T-helper 22 cell (primary cell): ENCODE data around the gene TEX261.
A peak's percentile ranks its signal among the peaks of the same experiment; 100 is the strongest.

Source experiments
- DNase-seq: peaks from one replicate; pipeline ENCODE4 v3.0.0-alpha.2; 2020; ENCODE audit warnings: low read depth

TEX261 gene

GRCh38 chr2:70959271-70959761 lies 35.4 kb downstream of the TEX261 start:
- no peak for DNase-seq

- no peak for DNase-seq
Observed at GRCh38 chr2:70958759-70959158, 35.9 kb downstream of the TEX261 start.

- no peak for DNase-seq
Observed at GRCh38 chr2:70957798-70958197, 36.9 kb downstream of the TEX261 start.

- DNase-seq, result no peak
Observed at GRCh38 chr2:70956141-70956540, 38.5 kb downstream of the TEX261 start.

GRCh38 chr2:70954886-70955285 lies 39.8 kb downstream of the TEX261 start:
- no peak for DNase-seq

- DNase-seq, result no peak
Observed at GRCh38 chr2:70949086-70949485, 45.6 kb downstream of the TEX261 start.

- DNase-seq, result peak; percentile 45
Observed at GRCh38 chr2:70948337-70949003, 46.2 kb downstream of the TEX261 start.

- no peak for DNase-seq
Observed at GRCh38 chr2:70947556-70948184, 47.0 kb downstream of the TEX261 start.

- no peak for DNase-seq
Observed at GRCh38 chr2:70946832-70947442, 47.7 kb downstream of the TEX261 start.

- DNase-seq, result no peak
Observed at GRCh38 chr2:70944111-70944690, 50.5 kb downstream of the TEX261 start.

GRCh38 chr2:70943205-70943871 lies 51.3 kb downstream of the TEX261 start:
- no peak for DNase-seq

GRCh38 chr2:70942396-70943204 lies 52.1 kb downstream of the TEX261 start:
- DNase-seq, result no peak

- no peak for DNase-seq
Observed at GRCh38 chr2:70941701-70942100, 53.0 kb downstream of the TEX261 start.

- DNase-seq, result no peak
Observed at GRCh38 chr2:70941186-70941585, 53.5 kb downstream of the TEX261 start.

GRCh38 chr2:70939839-70940580 lies 54.7 kb downstream of the TEX261 start:
- DNase-seq, result no peak

GRCh38 chr2:70939001-70939838 lies 55.5 kb downstream of the TEX261 start:
- no peak for DNase-seq

- DNase-seq, result no peak
Observed at GRCh38 chr2:70938586-70938950, 56.1 kb downstream of the TEX261 start.

- DNase-seq, result no peak
Observed at GRCh38 chr2:70937866-70938585, 56.6 kb downstream of the TEX261 start.
